NCI-H2227 treated with DMSO at 0.1 percent for 48 hours (cell line): ENCODE measurements around the gene IRAG1.

Source experiments
- DNase-seq: peaks from one replicate; lab custom pipeline; 2025; lab: John Stamatoyannopoulos, UW

IRAG1 gene

DNA sequence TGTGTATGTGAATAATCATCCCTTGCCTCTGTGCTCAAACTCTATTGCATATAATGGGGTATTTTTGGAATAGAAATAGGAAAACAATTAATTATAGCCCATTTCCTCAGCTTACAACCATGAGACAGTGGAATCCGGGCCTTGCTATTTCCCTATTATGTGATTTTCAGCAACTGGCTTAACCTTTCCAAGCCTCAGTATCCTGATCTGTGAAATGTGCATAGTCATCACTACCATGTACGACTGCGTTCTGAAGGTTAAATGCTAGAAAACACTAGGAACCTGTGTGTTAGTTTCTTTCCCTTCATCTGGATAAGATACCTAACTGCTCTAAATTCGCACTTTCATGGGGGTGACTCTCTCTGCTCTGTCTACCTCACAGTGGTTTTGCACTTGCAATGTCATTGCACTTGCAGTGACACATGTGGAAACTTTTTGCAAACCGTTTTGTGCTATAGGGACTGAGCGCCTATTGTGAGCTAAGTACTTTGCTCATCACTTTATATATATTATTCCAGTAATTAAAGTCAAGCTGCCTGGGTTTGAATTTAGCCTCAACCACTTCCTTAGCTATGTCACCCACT, 48.3 kb downstream of the IRAG1 start:
- no peak for DNase-seq
